K562 (cell line): ENCODE results near the gene ABHD16B.

ENCODE experiments used
- CBX3 ChIP-seq, 2 experiments: IDR thresholded peaks; 1 replicate in 1 of 2; 2 replicates in 1 of 2; pipeline ENCODE4 v1.6.1; 2012; ENCODE audit warnings: inconsistent platforms in 2 of 2, low read length in 2 of 2, borderline replicate concordance in 1 of 2, control low read depth in 1 of 2
- COPS2 ChIP-seq: fragments of 450-650 bp; conservative IDR thresholded peaks from 2 replicates; pipeline ENCODE4 v1.6.1; 2016; ENCODE audit warnings: mild to moderate bottlenecking, moderate library complexity
- CREB3L1 ChIP-seq: fragments of 450-650 bp; IDR thresholded peaks from 2 replicates; pipeline ENCODE4 v1.6.1; 2014; ENCODE audit warnings: low read depth, mild to moderate bottlenecking, moderate library complexity, borderline replicate concordance
- CTCF ChIP-seq, 3 experiments: IDR thresholded peaks in 2 of 3; conservative IDR thresholded peaks in 1 of 3; 2 replicates each; pipeline ENCODE4 v1.5.1; 2011 to 2012; ENCODE audit warnings: low read length in 3 of 3, mild to moderate bottlenecking in 3 of 3, control low read depth in 2 of 3, improper control_type of control experiment in 1 of 3, inconsistent platforms in 1 of 3, low read depth in 1 of 3, mixed read lengths in 1 of 3, moderate library complexity in 1 of 3; ENCODE audit not compliant: insufficient read depth in 2 of 3
- NR3C1 ChIP-seq: sonication (generic); formaldehyde crosslinking; IDR thresholded peaks from 2 replicates; pipeline ENCODE4 v1.8.1; 2022; ENCODE audit warnings: missing genetic modification reagents

GRCh38 chr20:63815615-63816253 is 45.6 kb upstream of the ABHD16B start:
- TF ChIP-seq CTCF (IDR thresholded peaks at IDR 0.05 in 2 of 3, conservative IDR thresholded peaks at IDR 0.05 in 1 of 3; ENCODE audit: insufficient read depth in 2 of 3, low read depth in 1 of 3, low read length in 3 of 3) (no peak), CREB3L1 (no peak), CBX3 (IDR thresholded peaks at IDR 0.05; ENCODE audit: borderline replicate concordance in 1 of 2, low read length in 2 of 2) (no peak), NR3C1 (CRISPR knock-in tag) (no peak), COPS2 (no peak)
